HL-60/S4 treated with phorbol 12-myristate 13-acetate at 8.2 ng/mL for 4 days and 3 days (cell line): ENCODE data around the gene FAM241B.

Experiments used
- in situ Hi-C: fragments of 300-500 bp; cut with MboI; formaldehyde crosslinking; loops from 2 replicates; pipeline ENCODE4 v1.15.0; 2022; ENCODE audit warnings: low sequenced_read_pairs

FAM241B gene

DNA sequence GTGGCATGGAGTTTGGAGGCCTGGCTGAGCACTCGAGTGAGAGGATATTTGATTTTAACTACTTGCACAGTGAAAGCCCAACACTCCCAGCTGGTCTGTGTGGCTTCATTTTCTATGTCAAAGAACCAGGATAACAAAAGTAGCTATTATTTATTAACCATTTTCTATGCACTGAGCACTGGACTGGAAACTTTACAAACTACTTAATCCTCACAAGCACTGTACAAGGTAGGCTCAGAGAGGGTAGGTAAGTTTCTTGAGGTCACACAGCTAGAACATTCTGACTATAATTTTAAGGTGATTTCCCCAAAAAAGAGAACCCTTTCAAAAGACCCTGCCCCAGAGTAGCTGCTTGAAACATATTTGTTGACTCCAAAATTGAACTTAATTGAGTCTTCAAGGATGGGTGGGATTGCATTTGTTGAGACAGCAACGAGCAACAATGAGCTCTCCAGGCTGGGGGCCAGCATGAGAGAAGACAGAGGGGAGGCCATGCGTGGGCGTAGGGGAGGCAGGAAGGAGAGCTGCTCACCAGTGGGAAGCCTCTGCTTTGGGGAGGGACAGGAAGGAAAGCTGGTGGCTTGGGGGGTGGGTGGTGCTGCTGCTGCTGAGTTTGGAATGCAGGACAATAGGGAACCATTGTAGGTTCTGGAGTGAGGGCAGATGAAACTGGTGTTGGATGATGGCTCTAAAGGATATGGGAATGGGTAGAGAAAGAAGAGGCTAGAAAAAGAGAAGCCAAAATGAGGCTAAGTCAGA lies 31.5 kb downstream of the FAM241B start:
- in situ Hi-C loops, result no loop called here

DNA sequence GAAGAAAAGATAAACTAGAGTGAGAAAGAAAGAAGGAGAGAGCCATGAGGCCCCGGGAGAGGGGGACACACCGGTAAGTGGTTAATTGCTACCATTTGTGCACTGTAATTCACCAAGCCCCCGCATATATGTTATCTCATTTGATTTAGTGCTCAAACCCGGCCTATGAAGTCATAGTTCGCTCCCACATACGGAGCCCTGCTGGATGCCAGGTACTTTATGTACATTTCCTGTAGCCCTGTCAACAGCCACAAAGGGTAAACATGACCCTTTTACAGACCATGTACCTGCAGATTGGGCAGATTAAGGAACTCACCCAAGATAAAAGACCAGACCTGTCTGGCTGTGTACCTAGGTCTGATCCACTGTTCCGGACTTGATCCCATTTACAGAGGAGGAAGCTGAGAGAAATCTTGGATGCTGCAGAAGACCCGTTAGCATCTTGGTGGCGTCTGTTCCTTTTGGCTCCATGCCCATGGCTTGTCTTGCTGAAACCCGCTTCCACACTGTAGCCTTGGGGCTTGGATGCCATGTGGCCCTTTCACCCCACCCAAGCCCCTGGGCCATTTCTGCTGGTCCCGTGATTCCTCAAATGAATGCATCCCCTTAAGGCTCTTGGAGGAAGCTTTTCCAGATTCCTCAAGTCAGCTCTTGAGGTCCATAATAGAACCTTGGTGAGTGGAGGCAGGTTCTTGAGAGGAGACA lies 32.3 kb downstream of the FAM241B start:
- in situ Hi-C loops, result no loop called here

DNA sequence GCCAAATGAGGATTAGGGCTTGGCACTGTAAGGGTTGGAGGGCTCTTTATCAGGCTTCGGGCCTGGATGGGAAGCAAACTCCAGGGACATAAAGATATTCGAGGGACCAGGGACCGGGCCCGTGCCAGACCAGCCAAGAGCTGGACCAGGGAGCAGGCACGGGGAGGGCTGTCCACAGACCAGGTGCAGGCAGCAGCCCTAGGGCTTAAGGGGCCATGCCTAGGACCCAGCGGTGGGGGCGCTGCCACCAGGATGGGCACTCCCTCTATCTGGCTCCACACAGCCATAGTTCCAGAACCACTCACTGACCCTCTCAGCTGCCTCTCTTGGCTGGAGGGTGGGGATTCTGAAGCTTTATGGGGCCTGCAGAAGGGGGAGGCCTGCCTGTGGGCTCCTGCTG lies 32.9 kb downstream of the FAM241B start:
- in situ Hi-C loops, result no loop called here

DNA sequence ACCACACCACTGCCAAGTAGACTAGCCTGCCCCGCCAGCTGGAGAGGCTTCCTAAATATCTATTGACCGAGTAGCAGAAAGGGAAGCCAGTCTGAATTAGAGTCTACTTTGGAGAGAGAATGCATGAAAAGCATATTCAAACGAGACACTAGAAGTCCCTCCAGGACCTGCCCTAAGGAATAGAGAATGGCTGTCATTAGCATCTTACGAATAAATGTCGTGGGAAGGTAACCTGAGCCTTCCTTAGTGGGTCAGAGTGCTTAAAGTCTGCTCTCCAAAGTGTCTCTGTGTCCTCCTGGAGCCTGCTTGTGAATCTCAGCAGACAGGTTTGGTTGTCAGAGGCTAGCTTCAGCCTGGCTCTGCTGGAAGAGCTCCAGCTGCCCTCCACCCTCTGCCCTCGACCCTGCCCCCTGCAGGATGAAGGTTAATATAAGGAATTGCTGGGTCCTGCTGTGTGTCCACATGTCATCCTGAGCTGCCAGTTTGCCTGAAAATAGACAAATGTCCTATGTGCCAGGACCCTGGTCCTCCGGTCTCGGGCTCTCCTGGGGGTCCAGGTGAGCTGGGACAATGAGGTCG lies 33.4 kb downstream of the FAM241B start:
- in situ Hi-C loops, result no loop called here

DNA sequence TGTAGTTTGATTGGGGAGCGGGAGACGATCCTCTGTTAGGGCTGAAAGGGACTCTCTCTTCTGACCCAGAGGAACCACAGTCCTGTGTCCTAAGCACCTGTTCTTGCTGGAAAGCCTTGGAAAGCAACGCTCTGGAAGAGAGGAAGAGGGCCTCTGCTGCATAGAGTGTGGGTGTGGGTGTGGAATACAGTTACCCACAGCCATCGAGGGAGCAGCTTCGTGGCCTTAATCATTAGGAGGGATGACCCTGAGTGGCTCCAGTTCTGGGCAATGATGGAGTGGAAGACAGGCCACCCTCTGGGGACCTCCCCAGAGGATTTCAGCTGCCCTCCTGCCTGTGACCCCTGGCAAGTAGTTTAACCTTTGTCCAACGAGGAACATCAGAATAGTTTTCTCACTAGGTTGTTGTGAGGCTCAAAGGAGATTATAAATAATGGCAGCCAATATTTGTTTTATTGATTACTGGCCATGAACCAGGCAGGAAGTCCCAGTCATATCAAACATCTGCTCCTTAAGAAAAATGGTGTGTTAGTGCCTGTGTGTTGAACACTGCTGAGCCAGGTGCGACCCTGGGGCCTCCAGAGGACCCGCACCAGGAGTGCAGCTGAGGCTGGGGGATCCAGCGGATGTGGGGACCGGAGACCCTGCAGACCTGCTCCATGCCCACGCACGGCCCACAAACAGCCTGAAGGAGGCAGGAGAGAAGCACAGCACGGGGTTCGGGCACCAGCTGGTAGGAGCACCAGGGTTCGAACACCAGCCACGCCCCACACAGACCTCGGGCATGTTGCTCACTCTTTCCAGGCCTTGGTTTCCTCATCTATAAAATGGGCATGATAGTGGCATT lies 35.6 kb downstream of the FAM241B start:
- in situ Hi-C loops, result no loop called here

DNA sequence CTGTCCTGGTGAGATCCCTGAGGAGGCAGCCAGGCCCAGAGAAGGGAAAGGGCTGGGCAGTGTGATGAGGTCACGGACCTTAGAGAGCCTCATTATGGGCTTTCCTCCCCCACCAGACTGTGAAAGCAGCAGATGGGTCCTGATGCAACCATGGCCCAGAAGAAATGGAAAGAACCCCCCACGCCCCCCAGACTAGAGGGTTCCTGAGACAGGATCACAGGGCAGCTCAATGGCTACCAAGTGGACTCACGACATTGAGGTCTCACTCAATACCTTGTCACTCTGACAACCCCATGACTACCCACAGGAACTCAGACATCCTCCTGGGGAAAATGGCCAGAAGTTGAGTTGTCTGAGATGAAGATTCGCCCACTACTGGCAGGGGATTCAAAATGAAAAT lies 36.7 kb downstream of the FAM241B start:
- in situ Hi-C loops, result no loop called here

DNA sequence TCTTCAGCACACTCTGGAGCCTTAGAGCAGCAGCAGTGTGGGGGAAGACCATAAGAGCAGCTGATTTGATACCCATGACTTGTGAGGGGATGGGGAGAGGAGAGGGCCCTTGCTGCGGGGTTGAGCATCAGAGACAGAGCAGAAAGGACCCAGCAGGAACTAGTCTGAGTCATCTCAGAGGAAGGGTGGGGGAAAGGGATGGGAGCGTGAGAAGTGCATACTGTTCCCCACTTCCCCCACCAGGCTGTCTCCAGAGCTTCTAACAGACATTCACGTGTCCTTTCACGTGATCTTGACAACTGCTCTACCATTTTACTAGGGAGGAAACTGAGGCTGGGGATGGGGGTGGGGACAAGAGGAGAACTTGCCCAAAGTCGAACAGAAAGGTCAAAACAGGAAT lies 38.7 kb downstream of the FAM241B start:
- in situ Hi-C loops, result no loop called here

DNA sequence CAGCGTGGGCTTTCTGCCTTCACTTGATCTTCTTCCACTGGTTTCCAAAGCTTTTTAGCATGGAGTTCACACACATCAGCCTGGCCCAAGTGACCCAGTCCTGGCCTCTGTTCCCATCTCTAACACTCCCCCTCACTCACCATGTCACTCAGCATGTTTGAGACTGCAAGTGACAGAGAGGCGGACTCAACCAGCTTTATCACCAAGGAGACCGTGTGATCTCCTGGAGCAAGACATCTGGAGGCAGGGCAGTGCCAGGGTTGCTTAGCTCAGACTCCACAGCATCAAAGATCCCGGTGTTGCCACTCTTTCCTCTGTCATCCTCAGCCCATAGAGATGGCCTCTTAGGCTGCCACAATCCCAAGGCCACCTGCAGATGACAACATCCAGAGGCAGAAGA lies 39.4 kb downstream of the FAM241B start:
- in situ Hi-C loops, result no loop called here

DNA sequence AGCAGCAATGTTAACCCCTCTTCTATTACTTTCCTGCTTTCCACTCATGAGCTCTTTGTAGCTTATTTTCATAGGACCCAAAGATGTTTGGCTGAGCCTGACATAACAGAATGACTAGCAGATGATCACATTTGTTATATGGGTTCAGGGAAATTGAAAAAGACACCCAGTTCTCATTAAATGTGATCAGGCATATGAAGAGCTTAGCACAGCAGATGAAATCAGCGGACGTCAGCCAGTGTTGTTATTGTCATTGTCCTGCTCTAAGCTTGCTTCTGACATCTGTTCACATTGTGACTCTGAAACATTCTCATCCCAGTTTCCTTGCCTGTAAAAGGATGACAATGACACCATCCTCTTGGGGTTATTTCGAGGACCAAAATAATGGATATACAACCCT lies 43.5 kb downstream of the FAM241B start:
- in situ Hi-C loops, result no loop called here

DNA sequence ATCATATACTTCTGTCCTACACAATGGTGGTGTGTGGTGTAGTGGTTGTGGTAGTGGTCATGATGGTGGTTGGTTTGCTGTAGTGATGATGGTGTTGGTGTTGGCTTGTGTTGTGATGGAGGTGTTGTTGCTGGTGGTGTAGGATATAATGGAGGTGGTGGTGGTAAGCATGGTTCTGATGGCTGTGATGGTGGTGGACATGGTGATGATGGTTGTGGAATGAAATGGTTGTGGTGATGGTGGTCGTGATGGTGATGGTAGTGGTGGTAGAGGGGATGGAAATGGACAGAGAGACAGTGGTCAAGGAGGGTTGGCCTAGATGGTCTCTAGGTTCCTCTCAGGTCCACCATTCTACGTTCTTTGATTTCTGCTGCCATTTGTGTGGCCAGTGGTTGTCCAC lies 44.7 kb downstream of the FAM241B start:
- in situ Hi-C loops, result no loop called here

DNA sequence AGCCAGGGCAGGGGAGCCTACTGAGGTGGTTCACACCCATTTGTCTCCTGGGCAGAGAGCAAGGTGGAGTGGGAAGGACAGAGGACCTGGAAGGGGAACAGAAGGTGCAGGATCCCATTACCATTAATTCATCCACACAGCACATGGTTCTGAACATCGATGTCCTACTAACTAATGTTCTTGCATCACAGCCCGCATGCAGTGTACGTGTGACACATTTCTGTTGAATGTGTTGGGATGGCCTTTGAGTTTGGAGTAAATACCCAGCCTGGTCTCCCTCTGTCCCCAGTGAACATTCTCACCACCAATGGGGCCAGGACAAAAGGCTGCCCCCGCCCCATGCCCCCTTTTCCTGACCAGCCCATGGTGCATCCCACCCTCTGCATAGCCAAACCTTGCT lies 46.3 kb downstream of the FAM241B start:
- in situ Hi-C loops, result no loop called here

DNA sequence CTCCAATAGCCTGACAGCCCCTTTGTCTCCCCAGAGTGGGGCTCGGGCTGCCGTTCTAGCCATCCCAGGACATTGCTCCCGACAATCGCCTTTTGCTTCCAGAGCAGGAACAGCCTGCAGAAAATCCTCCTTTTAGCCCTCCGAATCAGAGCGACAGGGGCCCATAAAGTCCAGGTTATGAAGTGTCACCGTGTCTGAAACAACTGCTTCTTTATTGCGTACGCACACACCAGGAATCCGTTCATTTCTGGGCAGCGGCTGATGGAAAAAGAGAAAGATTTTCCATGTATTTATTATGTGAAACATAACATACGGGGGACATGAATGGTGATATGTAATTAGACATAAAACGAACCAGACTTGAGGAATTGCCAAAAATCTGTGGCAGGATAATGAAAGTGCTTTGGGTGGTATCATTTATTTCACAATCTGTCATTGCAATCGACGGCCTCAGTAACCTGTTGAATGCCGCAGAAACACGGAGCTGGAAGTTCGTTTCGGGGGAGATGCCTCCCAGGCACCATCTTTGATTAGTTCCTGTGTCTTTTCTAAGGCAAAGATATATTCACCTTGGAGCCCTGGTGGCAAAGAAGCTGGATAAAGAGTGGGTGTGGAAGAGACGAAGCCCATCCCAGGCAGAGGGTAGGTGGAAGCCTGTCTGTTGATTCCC lies 48.1 kb downstream of the FAM241B start:
- in situ Hi-C loops, result no loop called here

DNA sequence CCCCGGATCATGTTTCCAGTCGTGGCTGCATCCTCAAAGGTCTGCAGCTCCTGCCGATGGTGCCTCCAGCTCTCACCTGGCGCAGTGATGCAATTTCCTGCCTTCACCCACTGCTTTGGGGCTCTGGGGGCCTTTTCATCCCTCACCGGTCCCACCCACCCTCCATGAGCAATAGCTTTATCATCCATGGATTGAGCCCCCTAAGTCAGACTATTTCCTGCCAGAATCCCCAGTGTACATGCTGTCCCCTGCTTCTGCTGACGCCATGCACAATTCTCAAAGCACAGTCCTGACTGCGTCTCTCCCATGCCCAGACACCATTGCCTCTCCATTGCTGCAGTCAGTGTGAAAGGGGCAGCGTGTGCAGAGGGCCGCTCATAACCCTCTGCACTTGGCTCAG lies 49.7 kb downstream of the FAM241B start:
- in situ Hi-C loops, result no loop called here

DNA sequence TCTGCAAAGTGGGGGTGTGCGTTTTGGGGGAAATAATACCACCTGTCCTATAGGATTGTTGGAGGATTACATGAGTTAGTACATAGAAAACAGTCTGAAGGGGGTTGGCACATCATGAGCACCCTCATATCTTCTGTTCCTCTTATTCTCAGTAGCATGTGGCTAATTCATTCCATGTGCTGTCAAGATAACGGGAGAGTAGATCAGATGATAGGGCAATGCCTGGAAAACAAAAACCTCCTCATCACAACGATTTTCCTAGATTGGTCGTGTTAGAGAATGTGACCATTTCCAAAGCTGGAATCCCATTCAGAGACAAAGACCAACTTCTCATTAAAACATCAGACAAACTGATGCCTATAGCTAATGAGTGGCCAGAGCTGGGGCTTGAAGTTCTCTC lies 50.6 kb downstream of the FAM241B start:
- in situ Hi-C loops, result no loop called here

DNA sequence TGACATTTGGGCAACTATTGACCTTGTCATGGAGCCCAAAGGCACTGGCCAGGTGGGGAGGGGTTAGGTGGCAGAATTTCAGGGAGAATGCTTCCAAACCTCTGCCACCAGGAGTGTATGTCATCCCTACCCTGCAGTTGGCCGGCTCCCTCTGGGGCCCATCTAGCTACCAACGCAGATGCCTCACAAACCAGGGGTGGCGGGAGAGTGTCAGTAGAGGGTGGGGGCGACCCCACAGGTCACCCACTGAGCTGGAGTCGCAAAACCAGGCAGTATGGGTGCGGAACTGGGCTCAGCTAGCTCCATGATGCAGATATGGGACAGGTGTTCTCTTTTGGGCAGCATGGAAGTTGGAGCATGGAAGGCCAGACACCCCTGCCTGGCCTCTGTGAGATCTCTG lies 51.4 kb downstream of the FAM241B start:
- in situ Hi-C loops, result no loop called here

DNA sequence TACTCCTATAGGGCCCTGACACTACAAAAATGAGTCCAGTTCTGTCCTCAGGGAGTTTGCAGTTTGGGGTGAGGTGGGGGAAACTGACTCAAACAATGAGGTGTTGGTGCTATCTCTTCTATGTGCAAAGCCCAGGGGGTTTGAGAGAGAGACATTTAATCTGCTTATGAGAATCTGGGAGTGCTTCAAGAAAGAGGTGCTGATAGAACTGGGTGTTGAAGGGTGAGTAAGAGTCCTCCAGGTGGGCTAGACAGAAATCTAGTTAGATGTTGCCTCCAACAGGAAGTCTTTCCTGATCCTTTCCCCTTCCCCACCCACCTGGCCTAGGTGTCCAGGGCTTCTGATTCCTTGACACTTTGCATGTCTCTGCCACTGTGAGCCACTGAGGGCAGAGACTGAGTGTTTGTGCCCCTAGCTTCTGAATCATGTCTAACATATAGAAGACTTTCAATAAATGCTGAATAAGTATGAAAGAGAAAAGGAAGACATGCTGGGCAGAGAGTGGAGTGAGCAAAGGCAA lies 53.0 kb downstream of the FAM241B start:
- in situ Hi-C loops, result no loop called here
